ENCODE measurements around the gene ATP6V1G2.

ATP6V1G2 gene

DNA sequence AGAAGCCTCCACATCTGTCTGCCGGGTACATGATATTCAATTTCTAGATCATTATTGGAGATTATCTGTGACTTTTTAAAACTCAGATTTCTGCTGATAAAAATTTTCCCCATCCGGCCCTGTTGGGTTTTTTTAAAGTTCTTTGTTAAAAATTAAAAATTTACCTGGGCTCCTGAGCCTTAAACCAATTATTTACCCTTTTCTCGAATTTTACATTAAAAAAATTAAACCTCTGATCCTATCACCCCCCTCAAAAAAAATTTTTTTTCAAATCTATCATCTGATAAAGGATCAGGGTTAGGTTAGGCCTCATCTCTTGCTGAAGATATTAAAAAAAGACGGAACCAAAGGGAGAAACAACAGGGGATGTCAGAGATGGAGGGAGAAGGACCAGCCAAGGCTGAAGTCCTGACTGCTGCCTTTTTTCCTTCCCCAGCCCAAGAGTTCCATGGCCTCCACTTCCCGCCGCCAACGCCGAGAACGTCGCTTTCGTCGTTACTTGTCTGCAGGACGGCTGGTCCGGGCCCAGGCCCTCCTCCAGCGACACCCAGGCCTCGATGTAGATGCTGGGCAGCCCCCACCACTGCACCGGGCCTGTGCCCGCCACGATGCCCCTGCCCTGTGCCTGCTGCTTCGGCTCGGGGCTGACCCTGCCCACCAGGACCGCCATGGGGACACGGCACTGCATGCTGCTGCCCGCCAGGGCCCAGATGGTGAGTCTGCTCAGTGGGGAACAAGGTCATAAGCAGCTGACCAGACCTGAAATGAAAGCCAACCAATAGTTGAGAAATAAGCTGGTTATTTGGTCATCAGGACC, 1.5 kb upstream of the ATP6V1G2 start:
- no peak for ATAC-seq
- DNase-seq = no peak

DNA sequence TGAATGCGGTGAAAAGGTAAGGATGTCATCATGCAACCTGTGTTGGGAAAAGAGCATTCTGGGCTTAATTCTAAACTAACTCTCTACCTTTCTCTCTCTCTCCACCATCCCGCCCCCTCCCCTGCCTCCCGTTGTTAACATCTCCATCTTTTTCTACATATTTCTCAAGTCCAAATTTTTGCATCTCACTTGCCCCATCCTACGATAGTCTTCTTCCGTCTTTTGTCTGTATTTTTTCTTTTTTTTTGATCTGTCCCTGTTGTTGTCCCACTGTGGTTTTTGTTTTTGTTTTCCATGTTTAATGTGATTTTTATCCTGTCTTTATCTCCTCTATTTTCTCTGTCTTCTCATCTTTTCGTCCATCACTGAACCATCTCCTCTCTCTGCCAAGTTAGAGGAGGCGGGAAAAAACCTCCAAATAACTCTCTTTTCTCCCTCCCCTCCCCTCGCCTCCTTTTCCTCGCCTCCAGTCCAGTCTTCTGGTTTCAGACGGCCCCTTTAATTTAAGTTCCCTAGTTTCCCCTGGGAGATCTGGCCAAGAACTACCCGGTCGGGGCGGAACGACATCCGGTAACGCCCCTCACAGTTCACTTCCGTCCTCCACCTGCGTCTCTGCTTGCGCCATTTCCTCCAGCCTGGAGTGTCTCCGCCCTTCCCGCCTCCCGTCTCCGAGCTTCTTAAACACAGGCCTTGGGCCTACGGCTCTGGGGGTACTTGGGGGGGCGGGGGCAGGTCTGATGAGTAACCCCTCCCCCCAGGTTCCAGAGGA, 734 bp upstream of the ATP6V1G2 start, which contains the start of gene NFKBIL1:
NFKBIL1 (plus strand) TSS at position 651 of the 769 bp plus-strand sequence; CDS start at position 738, 87 bp downstream.
- peak; percentile 93 for DNase-seq
- ATAC-seq = peak; percentile 91

DNA sequence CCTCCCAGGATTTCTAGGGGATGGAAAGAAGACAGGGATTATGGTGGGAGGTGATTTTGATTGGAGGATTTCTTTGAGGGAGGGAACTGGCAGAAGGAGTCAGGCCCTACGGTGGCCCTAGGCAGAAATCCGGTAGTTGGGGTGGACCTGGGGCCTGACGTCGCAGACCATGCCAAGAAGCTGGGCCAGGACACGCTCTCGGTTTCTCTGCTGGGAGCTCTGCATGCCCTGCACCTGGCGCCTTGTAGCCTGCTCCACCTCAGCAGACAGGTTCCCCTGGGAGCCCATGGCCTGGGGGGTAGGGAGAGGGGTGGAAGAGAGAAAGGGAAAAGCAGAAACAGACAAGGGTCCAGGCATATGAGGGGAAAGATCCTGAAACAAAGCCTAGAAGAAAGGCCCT, 1.1 kb downstream of the ATP6V1G2 start:
- no peak for ATAC-seq
- no peak for DNase-seq

DNA sequence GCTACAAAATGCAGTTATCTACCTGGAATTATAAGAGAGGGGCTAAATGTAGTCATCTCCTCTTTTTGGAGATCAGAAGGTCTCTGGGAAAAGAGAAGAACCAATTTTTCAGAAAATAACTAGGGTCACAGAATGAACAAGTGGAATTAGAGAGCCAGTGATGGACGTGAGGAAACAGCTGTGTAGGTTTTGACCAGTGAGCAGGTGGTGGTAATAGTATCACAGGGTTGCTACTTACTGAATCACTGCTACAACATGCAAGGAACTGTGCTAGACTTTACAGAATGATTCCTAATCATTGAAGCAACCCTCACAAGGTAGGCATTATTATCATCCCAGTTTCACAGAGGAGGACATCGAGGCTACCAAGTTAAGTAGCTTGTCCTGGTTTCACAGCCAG, 1.7 kb downstream of the ATP6V1G2 start:
- ATAC-seq (no peak), DNase-seq (no peak)

DNA sequence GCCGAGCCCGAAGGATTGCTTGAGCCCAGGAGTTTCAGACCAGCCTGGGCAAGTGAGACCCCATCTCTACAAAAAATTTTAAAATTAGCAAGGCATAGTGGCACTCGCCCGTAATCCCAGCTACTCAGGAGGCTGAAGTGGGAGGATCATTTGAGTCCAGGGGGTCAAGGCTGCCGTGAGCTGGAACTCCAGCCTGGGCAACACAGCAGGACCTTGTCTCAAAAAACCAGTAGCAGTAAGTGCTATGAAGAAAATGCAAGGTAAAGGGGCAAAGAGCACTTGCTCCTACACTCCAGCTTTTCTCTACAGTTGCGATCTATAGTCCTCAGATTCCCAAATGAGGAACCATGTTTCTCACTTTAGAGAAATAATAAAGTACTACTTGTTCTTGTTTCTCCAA, 2.8 kb downstream of the ATP6V1G2 start:
- ATAC-seq (no peak), DNase-seq (no peak)

DNA sequence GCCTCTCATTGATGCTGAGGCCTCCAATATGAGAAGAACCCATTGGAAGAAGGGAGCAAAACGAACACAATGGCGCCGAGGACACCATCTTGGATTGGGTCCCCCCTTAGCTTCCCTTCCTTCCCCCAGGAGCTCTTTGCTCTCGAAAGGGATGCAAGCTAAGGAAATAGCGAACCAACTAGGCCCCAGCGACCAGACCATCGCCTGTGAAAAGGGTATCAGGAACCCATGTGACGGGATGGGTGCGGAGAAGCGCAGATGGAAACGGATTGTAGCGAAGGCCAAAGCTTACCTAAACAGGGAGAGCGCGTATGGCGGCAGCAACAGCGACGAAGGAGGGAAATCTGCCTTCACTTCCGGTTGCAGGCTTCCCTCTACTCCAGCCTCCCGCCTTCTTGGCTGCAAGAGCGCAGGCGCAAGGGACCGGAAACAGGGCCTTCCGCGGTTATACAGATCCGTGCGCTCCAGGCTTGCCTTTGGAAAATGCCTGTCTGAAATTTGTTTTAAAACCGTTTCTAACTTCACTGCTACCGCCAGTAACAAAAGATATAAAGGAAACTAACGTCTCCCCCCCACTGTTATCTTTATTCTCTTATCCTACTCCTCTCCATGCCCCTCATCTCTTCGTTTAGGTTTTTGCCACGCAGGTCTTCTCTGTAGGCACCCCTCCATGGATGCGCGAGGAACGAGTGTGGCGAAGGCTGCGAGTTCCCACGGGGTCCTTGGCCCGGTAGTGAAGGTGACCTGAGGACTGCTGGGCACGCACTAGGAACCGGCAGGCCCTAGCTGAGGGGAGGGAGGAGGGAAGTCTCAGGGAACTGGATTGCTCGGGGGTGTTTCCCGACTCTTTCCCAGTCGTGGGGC, 4.5 kb downstream of the ATP6V1G2 start, which contains the start of gene DDX39B:
DDX39B (minus strand) TSS at position 346 of the 864 bp plus-strand sequence. CDS start 1,471 bp downstream, outside the sequence.
- DNase-seq (peak; percentile 94), ATAC-seq (peak; percentile 80)

DNA sequence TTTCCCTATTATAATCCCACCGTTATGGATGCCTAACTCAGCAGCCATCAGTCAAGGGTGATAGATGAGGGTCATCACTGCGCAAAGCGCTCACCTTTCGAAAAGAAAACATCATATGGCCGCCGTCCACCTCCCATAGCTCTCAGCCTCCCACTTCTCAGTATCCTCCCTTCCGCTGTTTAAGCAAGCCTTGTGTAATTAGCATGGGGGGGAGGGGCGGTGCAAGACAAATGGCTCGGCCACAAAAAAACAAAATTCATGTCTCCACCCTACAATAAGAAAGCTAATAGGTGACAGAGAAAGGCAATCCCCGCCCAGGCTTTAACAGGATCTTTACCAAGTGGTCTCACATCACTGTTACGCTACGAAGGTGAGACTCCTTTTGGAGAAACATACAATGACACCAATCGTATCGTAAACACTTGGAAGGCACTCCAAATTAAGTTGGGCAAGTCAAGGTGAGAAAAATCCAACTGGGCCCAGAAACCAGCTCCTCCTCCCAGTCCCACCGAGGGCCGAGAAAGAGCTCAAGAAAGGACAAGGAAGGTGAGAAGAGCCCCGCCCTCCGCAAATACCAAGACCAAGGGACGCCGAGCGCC, 5.2 kb downstream of the ATP6V1G2 start:
- ATAC-seq = peak; percentile 10
- peak; percentile 68 for DNase-seq

DNA sequence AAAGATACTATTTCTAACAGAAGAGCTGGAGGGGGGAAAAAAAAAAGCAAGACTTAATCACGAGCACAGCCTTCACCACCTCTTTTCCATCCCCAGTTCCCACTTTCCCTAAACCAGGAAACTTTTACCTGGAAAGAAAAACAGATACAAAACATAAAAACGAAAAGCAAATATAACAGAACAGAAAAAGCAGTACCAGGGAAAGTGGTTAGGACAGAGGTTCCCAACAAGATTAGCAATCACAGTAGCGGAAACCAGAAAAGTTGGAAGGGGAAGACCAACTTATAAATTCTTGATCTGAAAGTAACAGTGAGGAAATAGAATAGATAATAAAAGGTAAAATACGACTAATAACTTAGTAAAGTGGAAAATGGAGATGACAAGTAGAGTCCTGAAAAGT, 5.8 kb downstream of the ATP6V1G2 start:
- no peak for DNase-seq
- ATAC-seq = no peak

DNA sequence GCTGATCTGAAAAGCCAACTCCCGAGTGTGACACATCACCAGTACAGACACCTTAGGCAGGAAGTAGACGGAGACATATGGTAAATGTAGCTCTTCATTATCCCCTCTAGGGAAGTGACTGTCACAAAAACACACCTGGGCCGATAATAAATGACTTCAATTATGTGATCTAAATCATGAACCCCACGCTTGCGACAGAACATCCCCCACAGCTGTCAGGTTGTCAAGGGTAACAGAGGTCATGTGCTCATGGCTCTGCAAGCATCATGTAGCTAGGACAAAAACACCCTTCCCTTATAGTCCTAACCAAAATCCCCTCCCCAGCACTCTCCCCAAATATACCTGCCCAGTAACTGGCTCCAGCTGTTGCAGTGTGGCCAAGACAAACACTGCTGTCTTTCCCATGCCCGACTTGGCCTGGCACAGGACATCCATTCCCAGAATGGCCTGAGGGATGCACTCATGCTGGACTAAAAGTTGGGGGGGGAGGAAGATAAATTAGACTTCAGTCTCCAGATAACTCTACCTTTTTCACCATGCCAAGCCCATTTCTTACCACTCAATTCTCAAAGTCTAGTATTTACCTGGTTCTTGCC, 7.5 kb downstream of the ATP6V1G2 start:
- DNase-seq (no peak), ATAC-seq (no peak)

DNA sequence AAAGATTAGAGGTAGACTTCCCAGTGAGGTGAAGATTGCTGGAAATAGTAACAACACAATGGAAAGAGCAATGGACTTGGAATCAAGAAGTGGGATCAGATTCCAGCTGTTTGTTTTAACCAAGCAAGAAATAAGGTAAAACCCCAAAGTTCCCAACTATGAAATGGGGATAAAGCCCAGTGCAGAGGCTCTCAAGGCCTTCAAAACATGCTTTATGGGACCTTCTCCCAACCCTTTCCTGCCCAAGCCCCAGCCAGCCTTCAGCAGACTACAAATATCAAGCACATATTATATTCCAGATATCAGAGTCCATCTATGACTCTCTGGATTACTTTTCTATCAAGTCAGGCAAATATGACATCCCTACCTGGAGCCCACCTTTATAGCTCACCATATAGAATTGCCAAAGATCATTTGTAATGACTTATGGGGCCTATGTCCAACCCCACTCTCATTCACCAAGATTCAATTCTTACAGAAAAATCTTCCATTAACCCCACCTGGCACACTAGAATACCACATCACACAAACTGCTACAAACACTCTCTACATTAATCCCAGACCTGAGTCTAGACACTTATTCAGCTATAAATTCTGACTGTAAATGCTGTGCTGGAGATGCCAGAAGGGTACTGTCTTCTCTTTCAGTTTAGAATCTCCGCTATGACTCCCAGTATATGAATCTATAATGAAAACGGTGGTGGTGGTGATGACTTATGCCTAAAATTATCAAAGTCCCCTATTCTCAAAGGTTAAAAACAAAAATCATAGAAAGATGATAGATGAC, 10.7 kb downstream of the ATP6V1G2 start:
- ATAC-seq = peak; percentile 16
- DNase-seq = no peak

DNA sequence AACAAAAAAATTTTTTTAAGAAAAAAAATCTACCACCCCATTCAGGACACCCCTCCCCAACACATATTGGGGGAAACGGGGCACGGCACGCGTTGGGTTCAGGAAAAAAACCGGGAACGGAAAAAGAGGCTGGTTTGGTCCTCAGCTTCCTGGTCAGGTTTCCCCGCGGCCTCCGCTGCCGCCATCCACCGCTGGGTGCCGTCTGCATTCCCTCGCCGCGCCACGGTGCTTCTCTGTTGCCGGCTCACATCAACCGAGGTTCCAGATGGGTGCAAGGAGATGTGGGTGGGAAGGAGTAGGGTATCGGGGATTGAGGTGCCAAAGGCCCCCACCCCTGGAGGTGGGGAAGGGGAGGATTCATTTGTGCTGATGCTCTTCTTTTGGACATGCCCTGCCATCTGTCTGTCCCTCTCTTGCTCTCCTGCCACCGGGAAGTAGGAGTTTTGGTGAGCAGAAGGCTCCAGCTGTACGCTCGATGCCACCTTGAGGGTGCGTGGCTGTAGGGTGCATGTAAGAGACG, 11.8 kb downstream of the ATP6V1G2 start:
- DNase-seq = no peak
- ATAC-seq = no peak

DNA sequence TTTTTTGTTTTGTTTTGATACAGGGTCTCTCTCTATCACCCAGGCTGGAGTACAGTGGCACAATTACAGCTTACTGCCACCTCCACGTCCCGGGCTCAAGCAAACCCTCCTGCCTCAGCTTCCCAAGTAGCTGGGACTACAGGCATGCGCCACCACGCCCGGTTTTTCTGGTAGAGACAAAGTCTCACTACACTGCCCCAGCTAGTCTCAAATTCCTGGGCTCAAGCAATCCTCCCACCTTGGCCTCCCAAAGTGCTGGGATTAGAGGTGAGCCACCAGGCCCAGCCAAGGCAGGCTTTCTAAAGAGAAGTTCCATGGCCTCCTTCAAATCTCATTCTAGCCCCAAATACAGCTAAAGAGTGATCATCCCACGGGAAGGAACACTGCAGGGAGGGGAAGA, 12.4 kb downstream of the ATP6V1G2 start:
- ATAC-seq (no peak), DNase-seq (no peak)

DNA sequence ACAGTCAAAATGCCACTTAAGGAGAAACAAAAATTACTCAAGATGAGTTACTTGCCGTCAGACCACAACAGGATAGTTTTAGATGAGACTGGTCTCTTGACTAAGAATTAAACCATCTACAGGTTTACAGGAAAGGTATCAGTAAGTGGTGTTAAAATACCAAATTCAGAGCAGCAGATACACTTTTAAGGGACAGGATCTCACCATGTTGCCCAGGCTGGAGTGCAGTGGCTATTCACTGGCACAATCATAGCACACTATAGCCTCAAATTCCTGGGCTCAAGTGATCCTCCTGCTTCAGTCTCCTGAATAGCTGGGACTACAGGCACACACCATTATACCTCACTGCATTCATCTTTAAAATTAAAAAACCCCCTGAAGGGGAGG, 13.0 kb downstream of the ATP6V1G2 start:
- DNase-seq (no peak), ATAC-seq (no peak)

DNA sequence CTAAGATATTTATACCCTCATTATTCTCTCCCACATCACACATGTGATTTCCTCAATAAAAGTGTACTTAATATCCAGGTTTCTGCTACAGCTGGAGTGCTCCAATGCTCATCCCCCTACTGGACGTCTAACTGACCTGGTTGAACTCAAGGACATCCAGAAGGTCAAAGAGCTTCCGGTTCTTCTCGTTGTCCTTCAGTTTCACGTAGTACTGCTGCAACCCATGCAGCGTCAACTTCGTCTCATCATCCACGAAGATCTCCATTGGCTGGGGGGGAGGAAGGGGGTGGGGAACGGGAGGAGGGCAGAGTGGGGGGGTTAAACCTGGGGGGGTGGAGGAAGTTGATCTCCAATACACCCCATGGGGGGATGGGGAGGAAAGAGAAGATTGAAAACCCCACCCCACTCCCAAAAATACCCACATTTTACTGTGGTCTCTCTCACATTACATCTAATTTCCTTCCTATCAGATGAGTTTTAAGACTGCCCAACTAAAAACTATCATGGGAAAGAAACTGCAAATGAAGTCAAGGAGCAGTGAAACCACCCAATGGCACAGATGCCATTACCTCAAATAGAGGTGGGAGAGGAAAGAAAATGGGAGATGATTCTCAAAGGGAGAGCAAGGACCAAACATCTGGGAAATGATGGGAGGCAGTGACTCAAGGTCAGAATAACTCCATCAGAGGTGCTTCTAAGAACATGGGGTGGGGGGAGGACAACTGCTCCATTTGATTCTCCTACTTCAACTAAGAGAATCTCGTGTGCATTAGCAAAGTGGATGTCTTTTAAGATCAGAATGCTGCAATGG, 13.6 kb downstream of the ATP6V1G2 start:
- DNase-seq (no peak), ATAC-seq (no peak)

DNA sequence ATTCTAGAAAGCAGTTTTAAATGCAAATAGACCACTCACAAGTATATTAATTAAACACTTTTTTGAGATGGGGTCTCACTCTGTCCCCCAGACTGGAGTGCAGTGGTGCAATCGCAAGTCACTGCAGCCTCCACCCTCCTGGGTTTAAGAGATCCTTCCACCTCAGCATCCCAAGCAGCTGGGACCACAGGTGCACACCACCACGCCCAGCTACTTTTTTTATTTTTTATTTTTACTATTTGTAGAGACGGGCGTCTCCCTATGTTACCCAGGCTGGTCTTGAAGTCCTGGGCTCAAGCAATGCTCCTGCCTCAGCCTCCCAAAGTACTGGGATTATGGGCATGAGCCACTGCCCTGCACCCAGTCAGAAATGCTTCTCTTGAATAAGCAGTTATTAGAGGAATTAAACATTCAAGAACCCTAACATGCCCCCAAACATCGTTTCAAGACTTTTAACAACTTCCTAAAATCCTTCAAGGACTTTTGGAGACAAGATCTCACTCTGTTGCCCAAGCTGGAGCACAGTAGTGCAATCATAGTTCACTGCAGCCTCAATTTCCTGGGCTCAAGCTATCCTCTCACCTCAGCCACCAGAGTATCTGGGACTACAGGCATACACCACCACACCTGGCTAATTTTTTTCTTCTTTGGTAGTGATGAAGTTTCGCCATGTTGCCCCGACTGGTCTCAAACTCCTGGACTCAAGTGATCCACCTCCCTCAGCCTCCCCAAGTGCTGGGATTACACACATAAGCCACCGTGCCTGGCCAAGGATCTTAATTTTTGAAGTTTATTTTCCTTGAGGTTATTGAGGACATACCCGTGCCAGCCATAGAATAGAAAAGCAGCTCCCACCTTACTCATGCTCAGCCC, 14.4 kb downstream of the ATP6V1G2 start:
- ATAC-seq (no peak), DNase-seq (no peak)

DNA sequence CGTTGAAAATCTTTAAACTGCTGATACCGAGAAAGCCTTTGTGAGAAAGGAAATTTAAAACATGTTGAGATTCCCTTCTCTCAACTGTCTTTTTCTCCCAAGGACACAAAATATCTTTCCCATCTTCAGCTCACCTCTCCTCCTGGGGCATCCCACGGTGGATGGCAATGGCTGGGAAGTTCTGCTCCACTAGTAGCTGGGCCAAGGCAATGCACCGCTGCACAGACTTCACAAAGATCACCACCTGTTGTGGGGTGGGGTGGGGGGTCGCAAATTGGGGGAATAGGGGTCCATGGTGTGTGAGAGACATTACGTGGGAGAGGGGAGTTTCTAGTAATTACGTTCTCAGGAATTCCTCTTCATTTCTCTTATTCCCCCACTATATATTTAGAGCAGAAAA, 15.2 kb downstream of the ATP6V1G2 start:
- no peak for ATAC-seq
- no peak for DNase-seq

DNA sequence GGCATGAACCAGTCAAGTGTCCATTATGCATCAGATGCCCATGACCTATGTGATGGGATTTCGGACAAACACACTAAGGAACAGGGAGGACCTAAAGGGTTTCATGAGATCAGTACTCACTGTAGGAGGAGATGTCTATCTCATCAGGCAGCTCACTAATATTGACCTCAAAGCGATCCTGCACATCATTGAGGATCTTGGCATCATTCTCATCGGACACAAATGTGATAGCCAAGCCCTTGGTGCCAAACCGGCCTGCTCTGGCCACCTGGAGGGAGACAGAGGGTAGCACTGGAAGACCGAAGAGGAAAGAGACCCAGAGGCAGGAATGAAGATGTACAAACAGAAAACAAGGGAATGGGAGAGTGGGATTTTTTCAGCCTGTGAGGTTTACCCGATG, 15.7 kb downstream of the ATP6V1G2 start:
- no peak for ATAC-seq

DNA sequence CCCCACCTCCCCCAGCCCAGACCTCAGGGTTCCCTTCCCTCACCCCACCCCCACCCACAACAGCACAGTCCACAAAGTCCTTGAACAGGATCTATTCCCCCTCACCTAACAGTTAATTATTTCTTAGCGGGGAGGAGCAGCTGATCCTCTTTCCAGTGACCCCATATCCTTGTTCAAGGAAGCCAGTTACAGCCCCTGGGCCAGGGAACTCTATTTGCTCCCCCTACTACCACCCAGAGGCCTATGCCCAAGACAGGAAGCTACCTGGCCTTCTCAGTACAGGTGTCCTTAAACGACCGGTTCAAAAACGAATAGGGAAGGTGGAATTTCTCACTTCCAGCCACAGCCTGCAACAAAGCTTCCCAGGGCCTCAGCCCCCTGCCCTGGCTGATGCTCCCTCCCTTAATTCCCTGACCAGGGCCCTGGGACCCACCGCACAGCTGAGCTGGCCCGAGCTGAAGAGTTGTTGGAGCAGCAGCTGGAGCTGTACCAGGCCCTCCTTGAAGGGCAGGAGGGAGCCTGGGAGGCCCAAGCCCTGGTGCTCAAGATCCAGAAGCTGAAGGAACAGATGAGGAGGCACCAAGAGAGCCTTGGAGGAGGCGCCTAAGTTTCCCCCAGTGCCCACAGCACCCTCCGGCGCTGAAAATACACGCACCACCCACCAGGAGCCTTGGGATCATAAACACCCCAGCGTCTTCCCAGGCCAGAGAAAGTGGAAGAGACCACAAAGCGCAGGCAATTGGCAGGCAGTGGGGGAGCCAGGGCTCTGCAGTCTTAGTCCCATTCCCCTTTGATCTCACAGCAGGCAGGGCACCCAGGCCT, 16.9 kb downstream of the ATP6V1G2 start:
- ATAC-seq (no peak), DNase-seq (no peak)

More for the DNA sequence above, 15.7 kb downstream of the ATP6V1G2 start:
- DNase-seq = no peak

All from stimulated activated naive CD8-positive, alpha-beta T cell treated with anti-CD3 and anti-CD28 coated beads, Interleukin-15, Interleukin-2, amounts not matched to agents 100 U/mL and 50 U/mL, for 24 hours (primary cell).